Bone marrow (tissue), 2 donors: Measurements from ENCODE around the gene MAGEC3.
"Not testable (repeated sequence)": the region's sequence is repeated elsewhere in the genome, so short reads cannot be mapped to it uniquely, and the experiment has no call there.

Experiments used
- DNase-seq, 2 donors: peaks; one replicate each; lab custom pipeline; 2025; lab: John Stamatoyannopoulos, UW

The MAGEC3 gene, protein sequence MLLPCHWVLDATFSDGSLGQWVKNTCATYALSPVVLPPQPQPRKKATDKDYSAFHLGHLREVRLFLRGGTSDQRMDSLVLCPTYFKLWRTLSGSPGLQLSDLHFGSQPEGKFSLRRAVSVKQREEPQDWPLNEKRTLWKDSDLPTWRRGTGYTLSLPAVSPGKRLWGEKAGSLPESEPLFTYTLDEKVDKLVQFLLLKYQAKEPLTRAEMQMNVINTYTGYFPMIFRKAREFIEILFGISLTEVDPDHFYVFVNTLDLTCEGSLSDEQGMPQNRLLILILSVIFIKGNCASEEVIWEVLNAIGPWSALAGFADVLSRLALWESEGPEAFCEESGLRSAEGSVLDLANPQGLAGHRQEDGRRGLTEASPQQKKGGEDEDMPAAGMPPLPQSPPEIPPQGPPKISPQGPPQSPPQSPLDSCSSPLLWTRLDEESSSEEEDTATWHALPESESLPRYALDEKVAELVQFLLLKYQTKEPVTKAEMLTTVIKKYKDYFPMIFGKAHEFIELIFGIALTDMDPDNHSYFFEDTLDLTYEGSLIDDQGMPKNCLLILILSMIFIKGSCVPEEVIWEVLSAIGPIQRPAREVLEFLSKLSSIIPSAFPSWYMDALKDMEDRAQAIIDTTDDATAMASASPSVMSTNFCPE

GRCh38 chrX:141838016-141838415 is at the start of gene MAGEC3:
MAGEC3 (plus strand) TSS chrX:141838316; CDS start chrX:141838316, 0 bp downstream.
- no peak for DNase-seq

- DNase-seq, result no peak
These were observed 46.3 kb upstream of the MAGEC3 start for GRCh38 chrX:141791856-141792255.

GRCh38 chrX:141811438-141811837 is 26.7 kb upstream of the MAGEC3 start:
- DNase-seq, result no peak

DNA sequence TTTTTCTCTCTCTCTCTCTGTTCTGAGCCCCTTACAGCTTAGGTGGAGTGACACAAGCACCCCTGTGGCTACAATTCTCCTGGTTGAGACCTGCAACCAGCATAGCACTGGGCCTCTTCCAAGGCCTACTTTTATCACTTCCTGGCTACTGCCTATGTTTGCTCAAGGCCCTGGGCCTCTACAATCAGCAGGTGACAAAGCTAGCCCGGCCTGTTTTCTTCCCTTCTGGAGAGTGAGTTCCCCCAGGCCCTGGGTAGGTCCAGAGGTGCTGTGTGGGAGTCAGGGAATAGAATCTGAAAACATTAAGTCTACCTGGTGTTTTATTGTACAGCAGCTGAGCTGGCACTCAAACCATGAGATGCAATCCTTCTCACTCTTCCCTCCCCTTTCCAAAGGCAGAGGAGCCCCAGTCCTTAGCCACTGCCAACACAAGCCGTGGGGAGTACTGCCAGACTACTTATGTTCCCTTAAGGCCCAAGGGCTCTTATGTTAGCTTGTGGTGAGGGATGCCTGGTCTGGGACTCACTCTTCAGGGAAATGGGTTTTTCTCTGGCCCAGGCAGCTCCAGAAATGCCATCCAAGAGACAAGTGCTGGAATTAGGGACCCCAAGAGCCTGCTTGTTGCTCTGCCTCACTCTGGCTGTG is 23.8 kb upstream of the MAGEC3 start:
- no peak for DNase-seq

DNA sequence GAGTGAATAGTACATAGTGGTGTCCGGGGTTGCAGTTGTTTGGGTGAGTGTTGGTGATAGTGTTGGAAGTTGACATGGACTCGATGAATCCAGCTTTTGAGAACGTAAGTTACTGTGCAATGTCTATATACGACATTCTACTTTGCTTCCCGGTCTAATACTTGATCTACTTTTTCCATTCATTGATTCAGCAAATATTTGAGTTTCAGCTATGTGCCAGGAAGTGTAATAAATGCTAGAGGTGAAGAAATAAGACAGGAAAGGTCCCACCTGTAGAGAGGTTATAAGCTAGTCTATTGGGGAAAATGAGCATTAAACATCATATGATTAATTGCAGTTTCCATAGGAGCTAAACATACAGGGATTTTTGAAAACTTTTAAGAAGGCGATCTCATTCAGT is 22.2 kb upstream of the MAGEC3 start:
- no peak for DNase-seq

GRCh38 chrX:141832247-141832646 is 5.9 kb upstream of the MAGEC3 start:
- DNase-seq, result no peak

DNA sequence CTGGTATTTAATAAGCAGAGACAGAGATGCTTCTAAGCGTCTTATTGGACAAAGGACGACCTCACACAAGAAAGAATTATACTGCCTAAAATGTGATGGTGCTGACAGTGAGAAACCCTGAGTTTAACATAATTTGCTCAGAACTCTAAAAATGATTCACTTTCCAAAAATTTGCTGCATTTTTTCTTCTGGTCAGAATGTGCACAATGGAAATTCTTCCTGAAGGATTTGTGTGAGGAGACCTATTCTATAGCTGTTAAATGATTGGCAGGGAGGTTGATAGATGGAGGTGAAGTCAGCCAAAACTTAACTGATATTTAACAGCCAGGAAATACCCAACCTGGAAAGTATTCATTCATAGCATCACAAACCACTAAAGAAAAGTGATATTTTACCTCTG is 1.7 kb downstream of the MAGEC3 start:
- no peak for DNase-seq

DNA sequence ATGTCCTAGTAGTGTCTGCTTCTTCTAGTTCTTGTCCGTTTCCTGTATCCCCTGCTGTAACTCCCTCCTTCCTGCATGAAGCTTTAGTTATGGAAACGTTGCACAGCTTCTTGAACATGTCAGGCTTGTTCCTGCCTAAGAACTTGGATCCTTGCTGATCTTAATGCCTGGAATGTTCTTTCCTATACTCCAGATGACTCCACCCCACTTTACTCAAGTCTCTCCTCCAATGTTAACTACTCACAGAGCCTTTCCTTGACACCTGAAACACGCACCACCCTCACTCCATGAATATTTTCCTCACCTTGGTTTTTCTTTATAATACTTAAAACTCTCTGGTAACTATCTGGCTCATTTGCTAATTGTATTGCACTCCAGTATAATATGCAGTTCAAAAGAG is 19.4 kb downstream of the MAGEC3 start:
- no peak for DNase-seq

GRCh38 chrX:141879616-141880015 is 41.5 kb downstream of the MAGEC3 start:
- no peak for DNase-seq

- DNase-seq, result not testable (repeated sequence)
These were observed 50.7 kb downstream of the MAGEC3 start for GRCh38 chrX:141888811-141889210.

- DNase-seq, result no peak
These were observed 56.6 kb downstream of the MAGEC3 start for GRCh38 chrX:141894733-141895132.

GRCh38 chrX:141897690-141898089 is 59.6 kb downstream of the MAGEC3 start:
- no peak for DNase-seq

DNA sequence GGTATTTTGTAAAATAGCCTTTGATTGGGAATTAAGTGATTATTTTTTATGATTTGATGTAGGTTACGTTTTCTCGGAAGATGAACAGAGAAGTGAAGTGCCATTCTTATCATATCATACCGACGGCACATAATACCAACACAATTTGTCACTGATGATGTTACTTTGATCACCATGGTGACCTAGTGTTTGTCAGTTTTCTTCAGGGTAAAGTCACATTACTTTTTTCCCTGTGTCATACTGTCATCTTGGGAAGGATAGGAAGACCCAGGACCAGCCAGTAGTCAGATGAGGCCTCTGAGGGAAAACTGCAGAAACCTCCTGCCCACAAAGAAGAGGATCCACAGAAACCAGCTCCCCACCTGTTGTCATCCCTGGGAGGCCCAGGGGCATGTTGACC is 64.2 kb downstream of the MAGEC3 start:
- no peak for DNase-seq

DNA sequence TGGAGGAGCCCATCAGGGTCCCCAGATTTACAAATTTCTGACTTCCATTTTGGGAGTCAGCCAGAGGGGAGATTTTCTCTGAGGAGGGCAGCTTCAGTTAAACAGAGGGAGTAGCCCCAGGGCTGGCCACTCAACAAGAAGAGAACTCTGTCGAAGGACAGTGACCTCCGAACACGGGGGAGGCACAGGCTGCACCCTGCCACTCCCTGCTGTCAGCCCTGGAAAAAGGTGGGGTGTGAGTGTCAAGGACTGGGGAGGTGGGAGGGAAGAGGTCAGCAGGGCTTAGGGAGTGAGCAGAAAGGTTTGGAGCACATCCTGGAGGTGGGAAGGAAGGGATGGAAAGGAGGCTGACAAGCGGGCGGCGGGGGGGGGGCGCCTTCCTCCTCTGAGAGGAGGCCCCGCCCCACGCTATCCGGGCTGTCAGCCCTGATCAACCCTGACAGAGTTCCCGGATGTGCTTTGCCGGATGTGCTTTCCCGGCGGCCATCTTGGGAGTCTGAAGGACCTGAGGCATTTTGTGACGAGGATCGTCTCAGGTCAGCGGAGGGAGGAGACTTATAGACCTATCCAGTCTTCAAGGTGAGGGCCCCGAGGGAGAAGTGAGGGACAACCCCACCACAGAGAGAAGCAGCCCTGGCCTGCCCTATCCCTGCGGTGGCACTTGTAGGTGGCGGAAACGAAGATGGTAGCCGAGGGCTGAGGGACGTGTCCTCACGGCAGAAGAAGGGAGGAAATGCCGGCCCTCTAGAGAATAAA is 65.5 kb downstream of the MAGEC3 start, which contains the start of gene MAGEC1:
Gene MAGEC1 (plus strand): TSS at position 495 of the 756 bp plus-strand sequence. CDS start 1,179 bp downstream, outside the sequence.
- no peak for DNase-seq

DNA sequence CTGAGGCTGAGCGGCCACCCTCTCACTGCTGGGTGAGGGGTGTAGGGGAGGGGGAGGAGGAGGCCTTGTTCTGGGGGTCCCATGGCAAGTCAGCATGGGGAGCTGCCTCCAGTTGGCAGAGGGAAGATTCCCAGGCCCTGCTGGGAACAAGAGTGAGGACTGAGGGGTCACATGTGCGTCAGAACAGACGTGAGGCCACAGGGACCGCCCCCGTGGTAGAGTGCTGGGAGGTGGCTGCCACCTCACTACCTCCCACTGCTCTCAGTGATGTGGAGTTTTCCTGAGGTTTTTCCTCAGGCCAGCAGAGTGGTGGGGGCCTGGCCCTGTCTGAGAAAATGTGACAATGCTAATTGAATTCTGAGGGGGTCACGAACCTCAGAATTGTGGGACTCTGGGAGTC is 66.1 kb downstream of the MAGEC3 start:
- no peak for DNase-seq

DNA sequence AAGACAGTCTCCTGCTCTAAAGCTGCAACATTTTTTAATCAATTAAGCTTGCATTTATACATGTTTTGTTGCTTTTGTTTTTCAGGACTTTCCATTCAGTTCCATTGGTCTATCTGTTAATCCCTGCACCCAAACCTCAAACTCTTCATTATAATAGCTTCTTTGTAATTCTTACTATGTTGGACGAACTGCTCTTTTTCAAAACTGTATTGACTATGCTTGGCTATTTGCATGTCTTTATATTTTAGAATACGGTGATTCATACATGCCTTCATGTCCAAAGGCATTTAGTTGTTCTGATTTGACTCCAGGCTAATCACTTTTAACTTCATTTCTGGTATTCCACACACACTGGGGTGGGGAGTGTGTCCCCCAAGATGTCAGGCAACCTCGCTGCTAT is 79.7 kb downstream of the MAGEC3 start:
- DNase-seq, result no peak

GRCh38 chrX:141924293-141924692 is 86.2 kb downstream of the MAGEC3 start:
- no peak for DNase-seq

DNA sequence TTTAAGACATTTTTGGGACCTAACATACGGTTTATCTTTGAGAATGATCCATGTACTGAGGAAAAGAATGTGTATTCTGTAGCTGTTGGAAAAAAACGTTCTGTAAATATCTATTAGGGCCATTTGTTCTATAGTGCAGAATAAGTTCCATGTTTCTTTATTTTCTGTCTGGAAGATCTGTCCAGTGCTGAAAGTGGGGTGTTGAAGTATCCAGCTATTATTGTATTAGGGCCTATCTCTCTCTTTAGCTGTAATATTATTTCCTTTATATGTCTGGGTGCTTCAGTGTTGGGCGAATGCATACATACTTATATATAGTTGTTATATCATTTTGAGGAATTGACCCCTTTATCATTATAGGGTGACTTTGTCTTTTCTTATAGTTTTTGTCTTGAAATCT is 90.3 kb downstream of the MAGEC3 start:
- no peak for DNase-seq

GRCh38 chrX:141934059-141934641 is 96.0 kb downstream of the MAGEC3 start:
- DNase-seq, result no peak

- DNase-seq, result no peak
These were observed 97.5 kb downstream of the MAGEC3 start for GRCh38 chrX:141935645-141936044.

- no peak for DNase-seq
These were observed 98.0 kb downstream of the MAGEC3 start for GRCh38 chrX:141936080-141936479.

GRCh38 chrX:141941234-141941633 is 103.1 kb downstream of the MAGEC3 start:
- no peak for DNase-seq
